H1 (cell line): Measurements from ENCODE around the gene MRFAP1L1. TPM values are rescaled to one million over a fixed set of nuclear protein-coding genes. Genes with fewer than 3 reads are reported as not detected.

Experiments
- CTCF ChIA-PET: fragments of 300-600 bp; sonication (Branson Sonifier 250); formaldehyde crosslinking; loops from one replicate; lab custom pipeline; 2021; ENCODE audit not compliant: partially characterized antibody; lab: Charles Lee
- POLR2A ChIA-PET: fragments of 300-600 bp; sonication (Branson Sonifier 250); formaldehyde crosslinking; loops from one replicate; lab custom pipeline; 2021; ENCODE audit warnings: inconsistent platforms; ENCODE audit not compliant: partially characterized antibody; lab: Charles Lee
- DNase-seq, 2 experiments: peaks; one replicate each; pipeline versions ENCODE4 v3.0.0 to v3.0.0-alpha.2; 2010 to 2022; ENCODE audit warnings: low spot score in 2 of 2, low read depth in 1 of 2, mixed read lengths in 1 of 2
- FAIRE-seq: peaks from 2 replicates; lab custom pipeline; 2011; peaks lifted over from hg19 to GRCh38; lab: Jason Lieb, UNC
- H2AFZ ChIP-seq: 2 replicates; pipeline ENCODE4 v1.8.1; 2012; ENCODE audit warnings: low read length, inconsistent platforms
- H2AK5ac ChIP-seq: 2 replicates; pipeline ENCODE4 v1.6.1; 2013; ENCODE audit warnings: low read depth, low read length
- H2BK120ac ChIP-seq: replicated peaks from 2 replicates; pipeline ENCODE3; 2013; ENCODE audit warnings: low read depth, low read length, inconsistent platforms
- H2BK12ac ChIP-seq: 2 replicates; pipeline ENCODE4 v1.6.1; 2013; ENCODE audit warnings: low read depth, low read length
- H2BK15ac ChIP-seq: 2 replicates; pipeline ENCODE4 v1.6.1; 2013; ENCODE audit warnings: low read length
- H2BK20ac ChIP-seq: 2 replicates; pipeline ENCODE4 v1.6.1; 2013; ENCODE audit warnings: low read length
- H2BK5ac ChIP-seq: 2 replicates; pipeline ENCODE4 v1.6.1; 2013; ENCODE audit warnings: low read depth, low read length
- H3K14ac ChIP-seq: 2 replicates; pipeline ENCODE4 v1.6.1; 2013; ENCODE audit warnings: inconsistent platforms; ENCODE audit not compliant: insufficient read length
- H3K18ac ChIP-seq: 2 replicates; pipeline ENCODE4 v1.6.1; 2013; ENCODE audit warnings: low read length; ENCODE audit errors: extremely low read depth
- H3K23ac ChIP-seq: 2 replicates; pipeline ENCODE4 v1.6.1; 2013; ENCODE audit warnings: inconsistent platforms; ENCODE audit not compliant: insufficient read length
- H3K23me2 ChIP-seq: 2 replicates; pipeline ENCODE4 v1.6.1; 2013; ENCODE audit warnings: low read depth, low read length
- H3K27ac ChIP-seq: 2 replicates; pipeline ENCODE4 v1.6.1; 2011; ENCODE audit warnings: low read depth, low read length, inconsistent platforms
- H3K27me3 ChIP-seq, 4 experiments: replicated peaks in 1 of 4; 1 replicate in 1 of 4; 2 replicates in 3 of 4; pipeline versions ENCODE4 v1.6.1 to v1.8.1; 2011 to 2013; ENCODE audit warnings: low read length in 3 of 4, mild to moderate bottlenecking in 3 of 4, inconsistent platforms in 2 of 4, mixed read lengths in 2 of 4, moderate library complexity in 1 of 4; ENCODE audit not compliant: control insufficient read depth in 3 of 4, insufficient read depth in 3 of 4; ENCODE audit errors: extremely low read depth in 1 of 4
- H3K36me3 ChIP-seq, 4 experiments: 2 replicates each; pipeline versions ENCODE4 v1.6.1 to v1.8.1; 2011 to 2013; ENCODE audit warnings: mild to moderate bottlenecking in 4 of 4, low read length in 3 of 4, moderate library complexity in 2 of 4, control low read depth in 1 of 4, inconsistent platforms in 1 of 4; ENCODE audit not compliant: insufficient read depth in 4 of 4, control insufficient read depth in 2 of 4
- H3K4ac ChIP-seq: replicated peaks from 2 replicates; pipeline ENCODE3; 2013; ENCODE audit warnings: low read length, low read depth, mixed read lengths, inconsistent platforms; ENCODE audit not compliant: insufficient read length
- H3K4me1 ChIP-seq, 4 experiments: replicated peaks in 1 of 4; 1 replicate in 1 of 4; 2 replicates in 3 of 4; pipeline versions ENCODE4 v1.6.1 to v1.8.1; 2011 to 2013; ENCODE audit warnings: low read length in 3 of 4, inconsistent platforms in 2 of 4, mixed read lengths in 1 of 4; ENCODE audit not compliant: insufficient read depth in 4 of 4, control insufficient read depth in 3 of 4
- H3K4me2 ChIP-seq, 2 experiments: 2 replicates each; pipeline versions ENCODE4 v1.6.1 to v1.8.1; 2011 to 2013; ENCODE audit warnings: low read depth in 2 of 2, low read length in 2 of 2, control low read depth in 1 of 2, inconsistent platforms in 1 of 2, mild to moderate bottlenecking in 1 of 2; ENCODE audit not compliant: insufficient read depth in 1 of 2
- H3K4me3 ChIP-seq, 4 experiments: fragments of 200-600, 300-600 bp in 1 of 4; sonication (generic), shearing (Covaris generic), sonication (Bioruptor Twin) in 1 of 4; 2 replicates each; pipeline versions ENCODE4 v1.5.1 to v1.8.1; 2011 to 2016; ENCODE audit warnings: low read length in 4 of 4, low read depth in 3 of 4, control low read depth in 2 of 4, inconsistent platforms in 2 of 4, mild to moderate bottlenecking in 2 of 4, mixed read lengths in 1 of 4, moderate library complexity in 1 of 4; ENCODE audit not compliant: insufficient read depth in 2 of 4; ENCODE audit errors: extremely low read depth in 1 of 4
- H3K56ac ChIP-seq: replicated peaks from 2 replicates; pipeline ENCODE3; 2013; ENCODE audit warnings: low read depth, mild to moderate bottlenecking, mixed read lengths, low read length, inconsistent platforms; ENCODE audit not compliant: insufficient read length
- H3K79me1 ChIP-seq: 2 replicates; pipeline ENCODE4 v1.6.1; 2013; ENCODE audit warnings: low read depth, low read length, control low read depth
- H3K79me2 ChIP-seq, 2 experiments: 2 replicates each; pipeline versions ENCODE4 v1.6.1 to v1.8.1; 2012 to 2013; ENCODE audit warnings: low read length in 2 of 2, mild to moderate bottlenecking in 2 of 2, inconsistent platforms in 1 of 2; ENCODE audit not compliant: insufficient read depth in 2 of 2, control insufficient read depth in 1 of 2
- H3K9ac ChIP-seq, 4 experiments: replicated peaks in 1 of 4; 1 replicate in 1 of 4; 2 replicates in 3 of 4; pipeline versions ENCODE4 v1.6.1 to v1.8.1; 2011 to 2013; ENCODE audit warnings: low read depth in 3 of 4, low read length in 3 of 4, control low read depth in 2 of 4, mild to moderate bottlenecking in 2 of 4, moderate library complexity in 2 of 4, inconsistent platforms in 1 of 4; ENCODE audit errors: extremely low read depth in 1 of 4
- H3K9me3 ChIP-seq, 2 experiments: 2 replicates each; pipeline versions ENCODE4 v1.6.1 to v1.8.1; 2012 to 2013; ENCODE audit warnings: mild to moderate bottlenecking in 2 of 2, moderate library complexity in 2 of 2, control low read depth in 1 of 2, inconsistent platforms in 1 of 2, low read depth in 1 of 2, low read length in 1 of 2, mixed read lengths in 1 of 2; ENCODE audit not compliant: insufficient read depth in 2 of 2
- H4K20me1 ChIP-seq, 2 experiments: replicated peaks in 1 of 2; 2 replicates each; pipeline versions ENCODE3 to v1.8.1; 2011 to 2013; ENCODE audit warnings: inconsistent platforms in 2 of 2, low read length in 2 of 2, mild to moderate bottlenecking in 1 of 2; ENCODE audit not compliant: insufficient read depth in 2 of 2, control insufficient read depth in 1 of 2
- H4K5ac ChIP-seq: 2 replicates; pipeline ENCODE4 v1.6.1; 2013; ENCODE audit warnings: low read length, low read depth, mixed read lengths, inconsistent platforms; ENCODE audit not compliant: insufficient read length
- H4K8ac ChIP-seq: 2 replicates; pipeline ENCODE4 v1.8.0; 2013; ENCODE audit warnings: mild to moderate bottlenecking, moderate library complexity, low read length, inconsistent platforms; ENCODE audit not compliant: insufficient read depth; ENCODE audit errors: extremely low read depth
- H4K91ac ChIP-seq: replicated peaks from 2 replicates; pipeline ENCODE3; 2013; ENCODE audit warnings: low read length, mixed read lengths, inconsistent platforms; ENCODE audit not compliant: insufficient read length
- CEBPB ChIP-seq: IDR thresholded peaks from 2 replicates; pipeline ENCODE4 v1.6.1; 2012; ENCODE audit warnings: low read depth, low read length
- KDM4A ChIP-seq: IDR thresholded peaks from one replicate; pipeline ENCODE4 v1.7.1; 2012; ENCODE audit warnings: low read depth, mild to moderate bottlenecking, moderate library complexity, low read length, inconsistent platforms; ENCODE audit not compliant: severe bottlenecking
- NRF1 ChIP-seq: IDR thresholded peaks from 2 replicates; pipeline ENCODE4 v1.6.1; 2011; ENCODE audit warnings: mild to moderate bottlenecking, low read depth, low read length, improper control_type of control experiment
- RAD21 ChIP-seq, 2 experiments: IDR thresholded peaks in 1 of 2; conservative IDR thresholded peaks in 1 of 2; 2 replicates each; pipeline ENCODE4 v1.6.1; 2011; ENCODE audit warnings: low read depth in 2 of 2, low read length in 2 of 2, improper control_type of control experiment in 1 of 2, inconsistent platforms in 1 of 2, mild to moderate bottlenecking in 1 of 2, moderate library complexity in 1 of 2
- whole genome bisulfite sequencing, 2 experiments: shearing (Covaris generic) in 1 of 2; methylation state at CpG; one replicate each; pipeline versions ENCODE4 v1.1.6 to v1.1.7; 2013 to 2015; ENCODE audit warnings: low lambda C conversion rate in 2 of 2, mixed read lengths in 2 of 2, inconsistent platforms in 1 of 2, low coverage in 1 of 2, missing lambda C conversion rate in 1 of 2; ENCODE audit not compliant: insufficient replicate concordance in 2 of 2, insufficient coverage in 1 of 2, insufficient read length in 1 of 2; ENCODE audit errors: extremely low coverage in 1 of 2, missing lambda C conversion rate in 1 of 2; 5-methylcytosine and 5-hydroxymethylcytosine counted together
- polyA plus RNA-seq, 7 experiments: library from polyadenylated mRNA; depleted of rRNA in 3 of 7; stranded (reverse) in 5 of 7; unstranded in 2 of 7; fragments of >200 nt in 5 of 7; fragments of 200-250 nt in 2 of 7; gene quantifications; 1 replicate in 5 of 7; 2 replicates in 1 of 7; 4 replicates in 1 of 7; pipeline versions ENCODE4 v1.2.1 to v1.2.3, GENCODE V29; 2011 to 2013; ENCODE audit warnings: missing spikeins in 2 of 7, mixed read lengths in 2 of 7
- total RNA-seq: library from RNA; stranded (reverse); fragmentation: NEBNext Ultra II Directional; extraction: Animal tissue kit (Norgen Biotek cat#: 25700); gene quantifications from 2 replicates; pipeline ENCODE4 v1.2.1, GENCODE V29; 2021

MRFAP1L1 gene
- total and polyA plus RNA-seq, 2 of the 8 experiments (the other 6 are each of a cell fraction or from before 2014, with no cell fraction given) = 26.8 to 54.3 TPM

GRCh38 chr4:6695660-6696610 lies 13.7 kb downstream of the MRFAP1L1 start:
- Histone ChIP-seq H3K4me3 (no peak overlapping the region), H3K4me2 (no peak overlapping the region), H3K56ac (no peak overlapping the region), H2AFZ (no peak overlapping the region), H2BK12ac (no peak overlapping the region), H3K4me1 (no peaks in the 10 kb centered on the region; a peak in 1 of 7 replicates), H2BK15ac (no peak overlapping the region), H3K79me1 (no peaks in the 10 kb centered on the region), H3K23me2 (no peaks in the 10 kb centered on the region), H3K23ac (no peak overlapping the region), H3K27me3 (no peaks in the 10 kb centered on the region), H3K9me3 (no peaks in the 10 kb centered on the region), H4K91ac (no peak overlapping the region), H4K8ac (no peak overlapping the region), H2BK5ac (no peak overlapping the region), H3K18ac (no peak overlapping the region), H3K14ac (no peak overlapping the region), H2AK5ac (no peak overlapping the region), H2BK20ac (no peak overlapping the region), H4K20me1 (peaks cover 0 to 2% of the 10 kb centered on the region in 2 experiments), H3K79me2 (peaks cover 0 to 4% of the 10 kb centered on the region in 2 experiments; a peak in 1 of 4 replicates), H3K27ac (no peak overlapping the region), H2BK120ac (no peak overlapping the region), H4K5ac (no peak overlapping the region), H3K9ac (no peak overlapping the region), H3K36me3 (0 out of 8 replicates have a peak, but pooled peaks cover 0 to 3% (median 0%) of the 10 kb centered on the region in 4 experiments), H3K4ac (no peak overlapping the region)
- no peak for FAIRE-seq
- DNase-seq = no peak
- POLR2A ChIA-PET = interaction anchor here (1.1 to 1.8 kb wide), 3 partner anchors 12 to 21 kb away, joined by 3 read pairs; no protein-coding TSS in a partner anchor
- peak; percentile 37; the same call in 1 of the 2 replicates for TF ChIP-seq CEBPB
- TF ChIP-seq NRF1 = no peak
- no peak for TF ChIP-seq KDM4A
- peak; percentile 9 to 18; a peak in 1 of 4 replicates for TF ChIP-seq RAD21 (IDR thresholded peaks at IDR 0.05 in 1 of 2, conservative IDR thresholded peaks at IDR 0.05 in 1 of 2; ENCODE audit: low read depth in 2 of 2, low read length in 2 of 2)
- CTCF ChIA-PET = interaction anchor here (0.7 to 2.0 kb wide), 9 partner anchors 8 to 178 kb away, joined by 3 to 11 read pairs (median 4); no protein-coding TSS in a partner anchor
- WGBS, 2 experiments = 86% methylated on average over 18 of the region's 18 CpGs; no CpG with 5 or more reads in 1 of the 2 experiments
